HG02981 (cell line): ENCODE results near the gene VCAN.

Experiments
- ATAC-seq: cut with Tn5 transposase; IDR thresholded peaks from one replicate; pipeline ENCODE4 v1.9.1; 2021; ENCODE audit warnings: mild to moderate bottlenecking, moderate library complexity; ENCODE audit not compliant: unreplicated experiment

Gene VCAN

DNA sequence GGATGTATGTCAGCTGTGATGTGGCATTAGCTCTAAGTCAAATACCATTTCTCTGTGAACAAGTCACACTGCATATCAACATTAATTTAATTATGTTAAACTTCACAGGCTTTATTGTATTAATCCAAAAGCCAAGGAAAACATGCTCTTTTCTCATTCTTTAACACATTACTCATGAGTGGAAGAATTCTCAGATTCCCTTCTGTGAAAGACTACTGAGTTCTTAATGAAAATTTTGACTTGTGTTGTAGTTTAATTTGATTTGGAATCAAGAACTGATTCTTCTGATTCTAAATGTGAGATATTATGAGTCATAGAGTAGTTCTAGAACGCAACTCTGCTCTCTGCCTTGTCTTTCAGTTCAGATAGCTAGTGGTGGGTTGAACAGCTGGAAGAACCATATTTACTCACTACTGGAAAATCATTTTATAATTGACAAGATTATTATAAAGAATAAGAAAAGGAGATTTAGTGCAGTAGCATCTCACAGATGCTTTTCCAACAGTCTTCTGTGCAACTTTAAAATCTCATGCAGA is 90.6 kb downstream of the VCAN start:
- no peak for ATAC-seq

- no peak for ATAC-seq
Observed at GRCh38 chr5:83562791-83563557, 91.4 kb downstream of the VCAN start.

- no peak for ATAC-seq
Observed at GRCh38 chr5:83563631-83564030, 92.1 kb downstream of the VCAN start.

DNA sequence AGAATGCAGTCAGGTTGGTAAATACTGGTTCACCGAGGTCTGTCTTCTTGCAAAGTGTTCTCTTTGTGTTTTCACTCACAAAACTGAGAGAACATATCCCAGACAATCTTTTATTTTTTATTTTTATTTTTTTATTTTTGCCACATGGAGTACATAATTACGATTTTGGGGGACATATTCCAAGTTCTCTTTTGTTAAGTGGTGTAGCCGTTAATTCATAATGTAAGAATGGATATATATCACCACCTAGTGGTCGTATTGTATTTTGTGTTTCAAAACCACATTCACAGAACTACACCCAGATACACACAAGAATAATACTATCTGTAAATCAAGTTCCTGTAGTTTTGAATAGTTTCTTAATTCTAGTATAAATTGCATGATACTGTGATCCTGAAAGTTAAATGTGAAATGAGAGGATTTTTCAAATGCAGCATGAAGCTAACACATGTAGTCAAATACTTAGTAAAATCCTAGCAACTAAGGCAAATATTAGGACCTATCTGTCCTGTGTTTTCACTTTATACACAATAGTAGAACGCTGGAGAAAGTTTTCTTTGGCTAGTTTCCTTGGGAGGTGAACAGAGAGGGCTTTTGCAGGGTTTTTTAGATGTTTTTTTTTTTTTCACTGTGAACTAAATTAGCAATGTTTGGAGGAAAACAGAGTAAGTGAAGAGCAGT is 92.7 kb downstream of the VCAN start:
- ATAC-seq: no peak

DNA sequence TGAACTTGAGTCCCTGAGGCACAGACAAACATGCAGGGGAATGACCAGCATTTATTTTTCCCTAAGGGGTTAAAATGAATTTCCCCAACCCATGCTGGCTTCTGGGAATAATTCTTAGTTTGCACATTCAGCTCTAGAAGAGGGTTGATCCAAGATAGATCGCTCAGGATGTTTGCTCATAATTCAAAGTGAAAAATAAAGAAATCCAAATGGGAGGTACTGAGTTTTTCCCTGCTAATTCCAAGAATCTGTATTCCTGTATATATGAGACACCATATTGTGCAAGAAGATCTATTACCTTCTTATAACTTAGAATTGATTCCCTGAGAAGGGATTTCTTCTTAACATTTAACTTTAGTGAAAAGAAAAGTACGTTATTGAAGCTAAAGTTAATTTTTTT is 96.2 kb downstream of the VCAN start:
- ATAC-seq: no peak

- no peak for ATAC-seq
Observed at GRCh38 chr5:83568186-83568585, 96.6 kb downstream of the VCAN start.

GRCh38 chr5:83570916-83571315 is 99.4 kb downstream of the VCAN start:
- ATAC-seq: no peak

DNA sequence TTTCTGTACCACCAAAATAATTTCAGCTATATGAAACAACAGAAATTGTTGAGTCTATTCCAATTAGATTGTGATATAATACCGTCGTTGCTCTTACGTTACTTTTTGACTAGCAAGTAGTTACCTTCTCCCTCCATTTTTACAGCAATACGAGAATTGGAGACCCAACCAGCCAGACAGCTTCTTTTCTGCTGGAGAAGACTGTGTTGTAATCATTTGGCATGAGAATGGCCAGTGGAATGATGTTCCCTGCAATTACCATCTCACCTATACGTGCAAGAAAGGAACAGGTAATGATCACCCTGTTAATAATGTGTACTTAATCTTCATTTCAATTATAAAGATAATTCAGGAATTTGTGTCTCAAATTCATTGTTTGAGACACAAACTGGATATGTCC is 100.7 kb downstream of the VCAN start:
- ATAC-seq: no peak

DNA sequence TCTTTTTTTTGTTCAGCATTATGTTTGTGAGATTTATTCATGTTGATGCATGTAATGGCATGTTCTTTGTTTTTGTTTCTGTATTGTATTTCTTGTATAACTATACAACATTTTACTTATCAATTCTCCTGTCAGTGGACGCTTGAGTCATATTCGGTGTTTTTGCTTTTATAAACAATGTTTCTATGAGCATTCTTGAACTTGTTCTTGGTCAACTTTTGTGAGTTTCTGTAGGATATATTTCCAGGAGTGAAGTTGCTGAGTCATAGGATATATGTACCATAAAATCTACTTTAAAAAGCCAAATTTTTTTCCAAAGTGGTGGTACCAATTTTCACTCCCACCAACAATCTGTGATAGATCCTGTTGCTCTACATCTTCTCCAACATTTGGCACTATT is 104.8 kb downstream of the VCAN start:
- no peak for ATAC-seq

- ATAC-seq: no peak
Observed at GRCh38 chr5:83577036-83577636, 105.6 kb downstream of the VCAN start.

DNA sequence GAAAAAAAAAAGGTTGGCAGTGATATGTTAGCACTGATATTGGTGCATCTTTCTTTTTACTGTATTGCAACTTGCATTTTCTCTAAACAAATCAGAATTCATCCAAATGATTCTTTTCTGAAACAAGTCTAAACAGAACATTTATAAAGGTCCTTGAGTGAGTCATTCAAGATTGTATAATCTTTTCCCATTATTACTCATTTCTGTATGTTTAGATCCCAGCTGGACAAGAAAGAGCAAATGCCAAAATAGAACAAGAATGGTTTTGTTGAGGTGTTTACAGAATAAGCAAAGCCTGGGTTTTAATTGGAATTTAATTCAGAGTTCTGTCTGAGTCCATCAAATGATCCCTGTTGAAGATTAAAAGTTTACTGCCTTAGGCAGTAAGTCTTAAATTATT is 112.3 kb downstream of the VCAN start:
- ATAC-seq: no peak

- no peak for ATAC-seq
Observed at GRCh38 chr5:83586874-83587776, 115.6 kb downstream of the VCAN start.

- ATAC-seq: no peak
Observed at GRCh38 chr5:83589786-83590185, 118.2 kb downstream of the VCAN start.

DNA sequence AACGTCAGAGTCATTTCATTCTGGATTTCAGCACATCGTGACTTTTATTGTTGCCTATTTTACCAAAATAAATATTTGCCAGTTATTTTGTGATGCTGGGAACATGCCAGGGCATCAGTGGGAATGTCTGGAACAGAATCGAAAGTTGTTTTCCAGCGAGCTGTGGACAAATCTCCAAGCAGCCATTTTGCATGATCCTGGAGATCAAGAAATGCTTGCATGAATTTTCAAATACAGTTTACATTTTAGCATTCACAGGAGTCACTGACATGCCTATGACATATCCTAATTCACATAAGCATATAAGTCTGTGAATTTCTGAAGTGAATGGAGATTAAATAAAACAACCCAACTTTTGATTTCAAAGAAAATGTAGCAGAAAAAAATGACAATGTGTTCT is 119.4 kb downstream of the VCAN start:
- ATAC-seq: no peak

DNA sequence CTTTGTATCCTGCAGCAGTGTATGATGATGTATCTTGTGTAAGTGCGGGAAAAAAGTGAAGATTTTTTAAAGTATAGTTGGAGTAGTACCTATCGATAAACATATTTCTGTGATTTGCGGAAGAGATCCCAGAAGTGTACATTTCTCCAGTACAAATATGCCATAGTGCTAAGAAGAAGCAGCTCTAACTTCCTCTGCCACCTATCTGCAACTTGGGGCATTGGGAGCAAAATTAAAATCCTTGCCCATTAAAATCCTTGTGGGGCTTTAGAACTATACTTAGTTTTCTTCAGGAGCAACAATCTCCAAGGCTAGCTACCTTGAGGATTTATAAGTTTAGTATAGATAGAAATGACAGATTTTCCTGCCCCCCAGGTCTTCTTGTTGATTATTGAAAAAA is 123.7 kb downstream of the VCAN start:
- no peak for ATAC-seq

GRCh38 chr5:83608122-83608521 is 136.6 kb downstream of the VCAN start:
- no peak for ATAC-seq

DNA sequence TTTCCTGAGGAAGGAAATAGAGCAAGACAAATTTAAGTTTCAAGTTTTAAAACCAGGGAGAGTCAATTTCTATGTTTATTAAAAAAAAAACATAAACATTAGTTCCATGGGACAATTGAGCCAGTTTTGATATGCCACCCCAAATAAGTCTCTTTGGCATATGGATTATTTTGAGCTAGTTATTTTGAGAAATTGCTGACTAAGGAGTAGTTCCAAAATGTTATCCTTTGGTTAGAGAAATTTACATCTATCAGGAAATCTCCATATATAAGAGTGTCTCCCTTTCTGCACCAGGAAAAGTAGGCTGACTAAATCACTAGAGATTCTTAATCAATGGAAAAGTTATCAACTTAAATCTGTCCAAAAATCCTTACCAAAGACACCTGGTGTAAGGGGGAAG is 143.3 kb downstream of the VCAN start:
- ATAC-seq: no peak

- ATAC-seq: no peak
Observed at GRCh38 chr5:83628360-83628759, 156.8 kb downstream of the VCAN start.
